ENCODE data around the gene BPIFA3.

BPIFA3 gene

DNA sequence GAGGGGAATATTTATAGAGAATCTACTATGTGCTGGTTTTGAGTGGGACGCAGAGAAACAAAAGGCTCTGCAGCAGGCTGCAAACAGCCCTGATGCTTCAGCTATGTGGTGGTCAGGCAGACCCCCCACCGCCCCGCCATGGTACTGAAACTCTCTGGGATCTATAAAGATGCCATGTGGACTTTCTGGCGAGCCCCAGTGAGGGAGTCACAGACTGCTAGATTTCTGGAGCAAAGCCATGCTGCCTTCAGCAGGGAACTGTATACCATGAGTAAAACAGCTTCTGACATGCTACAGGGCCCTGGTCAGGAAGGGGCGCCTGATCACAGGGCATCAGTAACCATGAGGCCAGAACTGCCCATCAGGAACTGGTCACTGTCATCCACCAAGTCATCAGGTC is 46.6 kb downstream of the BPIFA3 start:
- no peak for DNase-seq (ENCODE audit: low read depth)
- no peak overlapping the region for H3K4me3 ChIP-seq (ENCODE audit: low read depth, low read length)
- TF ChIP-seq, protein P1, sequence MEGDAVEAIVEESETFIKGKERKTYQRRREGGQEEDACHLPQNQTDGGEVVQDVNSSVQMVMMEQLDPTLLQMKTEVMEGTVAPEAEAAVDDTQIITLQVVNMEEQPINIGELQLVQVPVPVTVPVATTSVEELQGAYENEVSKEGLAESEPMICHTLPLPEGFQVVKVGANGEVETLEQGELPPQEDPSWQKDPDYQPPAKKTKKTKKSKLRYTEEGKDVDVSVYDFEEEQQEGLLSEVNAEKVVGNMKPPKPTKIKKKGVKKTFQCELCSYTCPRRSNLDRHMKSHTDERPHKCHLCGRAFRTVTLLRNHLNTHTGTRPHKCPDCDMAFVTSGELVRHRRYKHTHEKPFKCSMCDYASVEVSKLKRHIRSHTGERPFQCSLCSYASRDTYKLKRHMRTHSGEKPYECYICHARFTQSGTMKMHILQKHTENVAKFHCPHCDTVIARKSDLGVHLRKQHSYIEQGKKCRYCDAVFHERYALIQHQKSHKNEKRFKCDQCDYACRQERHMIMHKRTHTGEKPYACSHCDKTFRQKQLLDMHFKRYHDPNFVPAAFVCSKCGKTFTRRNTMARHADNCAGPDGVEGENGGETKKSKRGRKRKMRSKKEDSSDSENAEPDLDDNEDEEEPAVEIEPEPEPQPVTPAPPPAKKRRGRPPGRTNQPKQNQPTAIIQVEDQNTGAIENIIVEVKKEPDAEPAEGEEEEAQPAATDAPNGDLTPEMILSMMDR (conservative IDR thresholded peaks at IDR 0.05; ENCODE audit: low read depth, low read length) = no peak

DNA sequence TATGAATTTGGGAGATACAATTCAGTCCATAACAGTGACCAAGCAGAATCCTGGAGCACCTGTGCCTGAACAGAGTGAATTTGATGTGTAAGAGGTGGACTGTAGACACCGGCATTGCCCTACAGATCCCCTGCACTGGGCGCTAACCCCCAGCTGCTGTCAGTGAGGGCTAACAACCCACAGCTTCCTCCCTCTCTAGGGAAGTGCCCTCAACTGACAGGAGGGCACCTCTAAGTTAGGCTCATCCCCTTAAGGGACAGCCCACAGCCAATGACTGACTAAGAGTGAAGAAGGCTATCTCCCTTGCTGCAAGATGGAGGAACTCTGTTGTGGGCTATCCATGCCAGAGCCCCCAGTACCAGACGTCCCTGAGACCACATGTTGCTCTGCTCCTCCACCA is 50.5 kb downstream of the BPIFA3 start:
- no peak for DNase-seq (ENCODE audit: low read depth)
- TF ChIP-seq, protein P1 (conservative IDR thresholded peaks at IDR 0.05; ENCODE audit: low read depth, low read length) = no peak
- H3K4me3 ChIP-seq (ENCODE audit: low read depth, low read length) = no peak overlapping the region

DNA sequence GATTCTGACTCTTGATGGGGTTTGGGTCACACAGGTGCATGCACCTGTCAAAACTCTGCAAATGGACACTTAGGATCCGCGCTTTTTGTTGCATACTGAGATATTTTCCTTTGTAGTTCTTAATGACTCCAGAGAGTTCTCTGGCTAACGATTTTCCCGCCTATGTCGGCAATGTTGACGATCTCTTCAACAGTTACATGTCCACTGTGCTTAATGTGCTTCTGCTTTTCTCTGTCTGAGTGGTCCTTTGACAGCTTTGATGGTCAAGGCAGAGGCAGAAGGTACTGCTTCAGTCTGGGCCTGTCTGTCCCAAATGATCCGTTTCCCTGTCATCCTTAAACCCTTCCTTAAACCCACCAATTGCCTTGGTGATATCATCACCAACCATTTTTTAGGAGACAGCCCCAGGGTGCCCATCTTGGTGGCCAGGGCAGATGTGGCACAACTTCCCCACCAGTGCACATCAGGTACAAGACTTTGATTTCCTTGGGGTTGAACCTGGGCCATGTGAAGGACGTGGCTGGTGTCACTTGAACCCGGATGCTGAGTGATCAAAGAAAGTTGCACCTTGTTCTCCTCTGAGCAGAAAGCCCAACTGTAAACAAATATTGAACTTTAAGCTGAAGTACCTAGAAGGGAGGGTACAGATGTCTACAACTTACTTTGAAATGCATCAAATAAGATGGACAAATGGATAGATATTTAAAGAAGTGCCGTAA is 55.2 kb downstream of the BPIFA3 start:
- no peak for DNase-seq (ENCODE audit: low read depth)
- TF ChIP-seq, protein P1 (conservative IDR thresholded peaks at IDR 0.05; ENCODE audit: low read depth, low read length) = no peak
- H3K4me3 ChIP-seq (ENCODE audit: low read depth, low read length) = no peak overlapping the region

DNA sequence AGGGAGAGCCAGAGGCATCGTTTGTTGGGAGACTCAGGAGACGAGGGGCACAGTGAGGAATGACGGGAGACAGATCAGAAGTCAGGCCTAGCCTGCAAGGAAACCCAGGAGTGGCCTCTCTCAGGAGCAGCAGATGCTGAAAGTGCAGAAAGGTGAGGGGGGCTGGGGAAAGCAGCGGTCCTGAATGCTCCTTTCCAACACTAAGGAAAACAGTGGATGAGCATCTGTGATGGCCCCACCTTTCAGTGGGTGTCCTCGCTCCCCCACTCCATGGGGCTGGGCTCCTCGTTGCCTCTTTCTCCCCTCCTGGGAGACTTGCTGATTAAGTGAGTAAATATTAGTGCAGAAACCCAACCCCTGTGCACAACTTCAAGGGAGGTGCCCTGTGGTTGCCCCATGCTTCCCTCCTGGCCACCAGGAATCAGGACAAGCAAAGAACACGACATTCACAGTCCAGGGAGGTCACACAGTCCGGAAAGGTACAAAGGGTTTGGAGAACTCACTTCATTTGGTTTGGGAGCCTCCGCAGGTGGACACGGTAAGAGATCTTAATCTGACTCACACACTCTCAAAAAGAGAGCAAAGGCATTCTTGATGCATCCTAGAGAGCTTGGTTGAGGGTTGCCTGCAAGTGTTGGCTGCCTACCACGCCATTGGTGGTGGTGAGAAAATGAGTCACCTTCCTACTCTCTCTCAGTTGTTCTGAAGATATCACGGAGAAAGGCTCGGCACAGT is 56.1 kb downstream of the BPIFA3 start:
- H3K4me3 ChIP-seq (ENCODE audit: low read depth, low read length) = no peak overlapping the region
- DNase-seq (ENCODE audit: low read depth) = no peak
- TF ChIP-seq, protein P1 (conservative IDR thresholded peaks at IDR 0.05; ENCODE audit: low read depth, low read length) = no peak

DNA sequence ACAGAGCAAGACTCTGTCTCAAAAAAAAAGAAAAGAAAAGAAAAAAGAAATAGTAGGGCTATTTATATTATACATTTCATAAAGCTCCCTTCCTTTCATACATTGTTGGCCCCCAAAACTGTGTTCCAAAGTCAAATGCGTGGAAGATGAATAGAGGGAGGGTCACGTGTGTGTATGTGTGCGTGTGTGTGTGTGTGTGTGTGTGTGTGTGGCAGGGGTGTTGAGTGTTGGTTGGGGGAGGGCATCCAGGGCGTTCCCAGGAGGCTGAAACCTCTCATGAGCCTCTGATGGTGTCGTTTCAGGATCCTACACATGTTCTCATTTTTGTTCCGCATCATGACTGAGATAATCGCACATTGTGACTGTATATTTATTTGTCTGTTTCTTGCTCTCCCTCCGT is 58.1 kb downstream of the BPIFA3 start:
- DNase-seq (ENCODE audit: low read depth) = no peak
- H3K4me3 ChIP-seq (ENCODE audit: low read depth, low read length) = no peak overlapping the region
- TF ChIP-seq, protein P1 (conservative IDR thresholded peaks at IDR 0.05; ENCODE audit: low read depth, low read length) = no peak

DNA sequence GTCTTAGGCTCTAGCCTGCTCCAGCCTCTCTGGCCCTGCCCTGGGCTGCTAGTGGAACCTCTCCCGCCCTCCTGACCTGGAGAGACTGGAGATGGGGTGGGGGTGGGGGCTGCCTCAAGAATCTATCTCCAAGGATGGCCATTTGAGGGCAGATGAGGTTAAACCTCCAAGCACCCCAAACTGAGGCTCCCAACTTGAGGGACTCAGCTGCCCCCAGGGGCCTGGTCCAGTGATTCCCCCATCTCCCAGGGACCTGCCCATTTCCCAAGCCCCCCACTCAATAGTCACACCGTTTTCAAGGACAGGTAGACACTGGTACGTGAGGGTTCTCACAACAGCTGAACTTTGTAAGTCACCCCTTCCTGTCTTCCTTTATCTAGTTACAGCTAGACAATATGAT is 58.7 kb downstream of the BPIFA3 start:
- TF ChIP-seq, protein P1 (conservative IDR thresholded peaks at IDR 0.05; ENCODE audit: low read depth, low read length) = no peak
- H3K4me3 ChIP-seq (ENCODE audit: low read depth, low read length) = no peak overlapping the region
- no peak for DNase-seq (ENCODE audit: low read depth)

All from choroid plexus epithelial cell (primary cell).